Fibroblast of pulmonary artery (primary cell): Measurements from ENCODE around the gene ARL6.
A peak's percentile ranks its signal among the peaks of the same experiment; 100 is the strongest.

ENCODE experiments used
- DNase-seq: peaks from one replicate; pipeline ENCODE4 v3.0.0-alpha.2; 2010; ENCODE audit warnings: low read depth
- H3K4me3 ChIP-seq: replicated peaks from 2 replicates; pipeline ENCODE4 v1.5.1; 2011; ENCODE audit warnings: low read depth, mild to moderate bottlenecking, control low read depth, low read length, moderate library complexity
- CTCF ChIP-seq: IDR thresholded peaks from 2 replicates; pipeline ENCODE4 v1.5.1; 2011; ENCODE audit warnings: mild to moderate bottlenecking, control low read depth, low read length, inconsistent platforms; ENCODE audit errors: missing control alignments

ARL6 gene

DNA sequence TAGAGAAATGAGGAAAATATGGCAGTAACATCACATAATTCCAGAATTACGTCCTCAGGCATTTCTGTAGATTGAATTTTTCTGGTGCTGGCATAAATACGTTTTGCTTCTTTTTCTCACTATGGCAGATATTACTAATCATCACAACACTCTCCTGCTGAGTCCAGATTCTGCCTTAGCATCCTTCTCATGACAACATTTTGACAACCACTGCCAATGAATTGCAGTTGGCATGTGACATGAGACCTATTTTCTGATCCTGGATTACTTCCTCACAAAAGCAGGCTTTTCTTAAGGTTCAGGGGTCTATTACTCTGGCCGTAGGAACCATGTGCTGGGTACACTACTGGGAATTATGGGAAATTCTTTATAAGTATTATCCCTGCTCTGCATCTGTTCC lies 22.5 kb upstream of the ARL6 start:
- no peak for DNase-seq
- H3K4me3 ChIP-seq: no peak overlapping the region
- TF ChIP-seq CTCF: no peak

- no peak for TF ChIP-seq CTCF
- no peak overlapping the region for H3K4me3 ChIP-seq
- no peak for DNase-seq
These were observed 20.3 kb upstream of the ARL6 start for GRCh38 chr3:97744289-97744688.

GRCh38 chr3:97763586-97764406 lies 762 bp upstream of the ARL6 start:
- TF ChIP-seq CTCF: no peak
- no peak for DNase-seq
- peak overlapping the region; percentile 80 for H3K4me3 ChIP-seq

DNA sequence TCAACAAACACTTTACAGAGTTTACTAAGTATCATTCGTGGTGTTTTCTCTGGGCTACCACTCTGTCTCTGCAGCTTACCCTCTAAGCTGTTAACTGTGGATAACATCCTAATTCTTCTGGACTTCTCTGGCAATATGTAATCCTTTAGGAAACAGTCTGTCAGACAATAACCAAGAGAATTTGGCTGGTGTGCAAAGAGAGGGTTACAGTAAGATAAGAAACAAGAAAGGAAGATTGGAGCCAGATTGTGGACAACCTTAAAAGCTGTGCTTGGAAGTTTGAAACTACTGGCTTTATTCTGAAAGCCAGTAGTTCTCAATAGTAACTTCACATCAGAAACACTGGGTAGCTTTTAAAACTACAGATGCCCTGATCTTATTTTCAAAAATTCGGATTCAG lies 778 bp downstream of the ARL6 start:
- DNase-seq: no peak

GRCh38 chr3:97772926-97773325 lies 8.4 kb downstream of the ARL6 start:
- H3K4me3 ChIP-seq: no peak overlapping the region
- DNase-seq: peak; percentile 5
- TF ChIP-seq CTCF: no peak

More for the DNA sequence above, 778 bp downstream of the ARL6 start:
- no peak for TF ChIP-seq CTCF
- peak overlapping the region; percentile 80 for H3K4me3 ChIP-seq

DNA sequence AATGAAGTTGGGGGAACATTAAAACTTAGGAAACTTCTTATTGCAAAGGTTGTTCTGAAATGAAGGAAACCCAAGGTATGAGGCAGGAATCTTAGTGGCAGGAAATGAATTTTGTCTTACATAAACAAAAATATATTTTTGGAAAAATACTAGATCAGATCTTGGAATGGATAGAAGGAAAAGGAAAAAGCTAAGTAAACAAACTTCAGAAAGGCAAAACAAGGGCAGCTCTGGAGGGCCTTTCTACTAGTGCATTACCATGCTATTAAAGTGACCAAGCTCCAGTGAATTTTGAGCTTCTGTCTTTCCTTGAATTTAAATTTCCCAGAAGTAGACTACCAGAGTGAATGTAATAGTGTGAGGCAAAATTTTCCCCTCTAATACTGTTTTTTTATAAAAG lies 13.6 kb downstream of the ARL6 start:
- H3K4me3 ChIP-seq: no peak overlapping the region
- no peak for DNase-seq

More for the DNA sequence above, 13.6 kb downstream of the ARL6 start:
- TF ChIP-seq CTCF: no peak
